ENCODE data around the gene PRKCA. TPM values are rescaled to one million over a fixed set of nuclear protein-coding genes. Genes with fewer than 3 reads are reported as not detected.

PRKCA gene
- total RNA-seq, 1 experiment from 2014 or later: 22.6 TPM

GRCh38 chr17:66283971-66284370 is 18.4 kb upstream of the PRKCA start:
- no peaks in the 10 kb centered on the region for H3K27me3 ChIP-seq (ENCODE audit: low read length)
- ATAC-seq (no peak; the same call in 1 of the 2 replicates), DNase-seq (no peak)
- H3K36me3 ChIP-seq (ENCODE audit: low read depth, low read length): no peaks in the 10 kb centered on the region
- H3K9me3 ChIP-seq (ENCODE audit: low read length): no peaks in the 10 kb centered on the region
- no peak for TF ChIP-seq EZH2phosphoT487 (IDR thresholded peaks at IDR 0.05; ENCODE audit: borderline replicate concordance, low read length)
- TF ChIP-seq, protein P1, sequence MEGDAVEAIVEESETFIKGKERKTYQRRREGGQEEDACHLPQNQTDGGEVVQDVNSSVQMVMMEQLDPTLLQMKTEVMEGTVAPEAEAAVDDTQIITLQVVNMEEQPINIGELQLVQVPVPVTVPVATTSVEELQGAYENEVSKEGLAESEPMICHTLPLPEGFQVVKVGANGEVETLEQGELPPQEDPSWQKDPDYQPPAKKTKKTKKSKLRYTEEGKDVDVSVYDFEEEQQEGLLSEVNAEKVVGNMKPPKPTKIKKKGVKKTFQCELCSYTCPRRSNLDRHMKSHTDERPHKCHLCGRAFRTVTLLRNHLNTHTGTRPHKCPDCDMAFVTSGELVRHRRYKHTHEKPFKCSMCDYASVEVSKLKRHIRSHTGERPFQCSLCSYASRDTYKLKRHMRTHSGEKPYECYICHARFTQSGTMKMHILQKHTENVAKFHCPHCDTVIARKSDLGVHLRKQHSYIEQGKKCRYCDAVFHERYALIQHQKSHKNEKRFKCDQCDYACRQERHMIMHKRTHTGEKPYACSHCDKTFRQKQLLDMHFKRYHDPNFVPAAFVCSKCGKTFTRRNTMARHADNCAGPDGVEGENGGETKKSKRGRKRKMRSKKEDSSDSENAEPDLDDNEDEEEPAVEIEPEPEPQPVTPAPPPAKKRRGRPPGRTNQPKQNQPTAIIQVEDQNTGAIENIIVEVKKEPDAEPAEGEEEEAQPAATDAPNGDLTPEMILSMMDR (conservative IDR thresholded peaks at IDR 0.05; ENCODE audit: low read depth, low read length): no peak
- TF ChIP-seq EZH2 (IDR thresholded peaks at IDR 0.05; ENCODE audit: low read length, unreplicated experiment): no peak
- no peak overlapping the region for H3K4me2 ChIP-seq (ENCODE audit: low read length)
- H3K79me2 ChIP-seq (ENCODE audit: low read length): no peaks in the 10 kb centered on the region
- no peak overlapping the region for H3K27ac ChIP-seq (ENCODE audit: low read length)
- no peaks in the 10 kb centered on the region for H3K9me2 ChIP-seq (replicated peaks; ENCODE audit: low read length)
- H3K4me1 ChIP-seq (ENCODE audit: insufficient read depth, low read length): no peaks in the 10 kb centered on the region
- no peak overlapping the region for H3K4me3 ChIP-seq (ENCODE audit: low read length)
- CTCF ChIA-PET: no interaction called here
- no peaks in the 10 kb centered on the region for H4K20me1 ChIP-seq (ENCODE audit: low read length)
- intact Hi-C loops (cut with micrococcal nuclease): no loop called here
- H2AFZ ChIP-seq (ENCODE audit: low read length): no peak overlapping the region
- no peaks in the 10 kb centered on the region for H3F3A ChIP-seq (ENCODE audit: low read length, unreplicated experiment)
- BruUV-seq (replicated peaks): no TSS peak
- no peak overlapping the region for H3K9ac ChIP-seq (ENCODE audit: low read length)
- POLR2A ChIA-PET (ENCODE audit: unreplicated experiment): no interaction called here

DNA sequence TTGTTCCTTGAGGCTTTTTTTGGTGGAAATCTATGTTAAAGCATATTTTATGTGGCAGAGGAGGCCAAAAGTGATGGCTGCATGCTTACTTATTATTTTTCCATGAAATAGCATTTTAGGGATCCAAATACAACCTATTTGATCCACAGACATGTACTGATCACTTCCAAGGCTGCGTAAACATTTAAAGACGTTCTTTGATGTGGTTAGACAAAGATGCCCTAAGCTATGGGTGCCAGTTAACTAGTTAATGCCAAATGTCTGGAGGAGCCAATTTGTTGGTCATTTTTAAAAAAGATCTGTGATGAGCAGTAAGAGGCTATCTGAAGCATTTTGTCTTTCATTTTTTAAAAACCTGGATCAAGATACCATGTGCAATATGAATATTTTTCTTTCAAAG is 17.3 kb upstream of the PRKCA start:
- POLR2A ChIA-PET (ENCODE audit: unreplicated experiment): no interaction called here
- no peak for DNase-seq
- Histone ChIP-seq H3K27me3 (ENCODE audit: low read length) (no peaks in the 10 kb centered on the region), H3K9me2 (replicated peaks; ENCODE audit: low read length) (no peaks in the 10 kb centered on the region), H3K36me3 (ENCODE audit: low read depth, low read length) (no peaks in the 10 kb centered on the region), H3K4me2 (ENCODE audit: low read length) (no peak overlapping the region), H2AFZ (ENCODE audit: low read length) (no peak overlapping the region), H3K79me2 (ENCODE audit: low read length) (no peaks in the 10 kb centered on the region), H3K4me1 (ENCODE audit: insufficient read depth, low read length) (no peaks in the 10 kb centered on the region), H3K9ac (ENCODE audit: low read length) (no peak overlapping the region), H4K20me1 (ENCODE audit: low read length) (no peaks in the 10 kb centered on the region), H3F3A (ENCODE audit: low read length, unreplicated experiment) (no peaks in the 10 kb centered on the region), H3K9me3 (ENCODE audit: low read length) (no peaks in the 10 kb centered on the region), H3K27ac (ENCODE audit: low read length) (no peak overlapping the region), H3K4me3 (ENCODE audit: low read length) (no peak overlapping the region)
- CTCF ChIA-PET: no interaction called here
- no peak for TF ChIP-seq EZH2 (IDR thresholded peaks at IDR 0.05; ENCODE audit: low read length, unreplicated experiment)
- no peak for TF ChIP-seq EZH2phosphoT487 (IDR thresholded peaks at IDR 0.05; ENCODE audit: borderline replicate concordance, low read length)
- TF ChIP-seq, protein P1 (conservative IDR thresholded peaks at IDR 0.05; ENCODE audit: low read depth, low read length): no peak
- intact Hi-C loops (cut with micrococcal nuclease): no loop called here
- no TSS peak for BruUV-seq (replicated peaks)
- no peak for ATAC-seq

DNA sequence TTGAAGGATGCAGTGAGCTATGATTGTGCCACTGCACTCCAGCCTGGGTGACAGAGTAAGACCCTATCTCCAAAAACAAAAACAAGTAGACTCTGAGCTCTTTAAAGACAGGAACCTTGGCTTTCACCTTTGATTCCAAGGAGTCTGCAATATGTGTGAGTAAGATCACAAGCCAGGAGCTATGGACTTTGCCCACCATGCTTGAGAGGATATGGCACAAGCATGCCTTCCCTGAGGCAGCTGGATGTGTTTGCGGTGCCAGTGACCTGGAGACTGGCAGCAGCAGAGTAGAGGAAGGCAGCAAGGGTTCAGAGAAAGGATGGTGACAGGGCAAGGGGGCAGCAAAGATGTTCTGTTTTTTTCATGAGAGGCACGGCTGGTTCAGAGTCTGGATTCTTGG is 14.5 kb upstream of the PRKCA start:
- ATAC-seq (no peak), DNase-seq (no peak)
- Histone ChIP-seq H3K36me3 (ENCODE audit: low read depth, low read length) (no peaks in the 10 kb centered on the region), H3K9me2 (replicated peaks; ENCODE audit: low read length) (no peaks in the 10 kb centered on the region), H3K27ac (ENCODE audit: low read length) (no peak overlapping the region), H3K9me3 (ENCODE audit: low read length) (no peaks in the 10 kb centered on the region), H3K4me3 (ENCODE audit: low read length) (no peak overlapping the region), H3K79me2 (ENCODE audit: low read length) (no peaks in the 10 kb centered on the region), H3K9ac (ENCODE audit: low read length) (no peak overlapping the region), H3K4me1 (ENCODE audit: insufficient read depth, low read length) (no peaks in the 10 kb centered on the region), H3K27me3 (ENCODE audit: low read length) (no peaks in the 10 kb centered on the region), H4K20me1 (ENCODE audit: low read length) (no peaks in the 10 kb centered on the region), H3K4me2 (ENCODE audit: low read length) (no peak overlapping the region), H3F3A (ENCODE audit: low read length, unreplicated experiment) (no peaks in the 10 kb centered on the region), H2AFZ (ENCODE audit: low read length) (no peak overlapping the region)
- intact Hi-C loops (cut with micrococcal nuclease): no loop called here
- no TSS peak for BruUV-seq (replicated peaks)
- ChIA-PET CTCF (no interaction called here), POLR2A (ENCODE audit: unreplicated experiment) (no interaction called here)
- TF ChIP-seq, protein P1 (conservative IDR thresholded peaks at IDR 0.05; ENCODE audit: low read depth, low read length): no peak
- TF ChIP-seq EZH2 (IDR thresholded peaks at IDR 0.05; ENCODE audit: low read length, unreplicated experiment): no peak
- TF ChIP-seq EZH2phosphoT487 (IDR thresholded peaks at IDR 0.05; ENCODE audit: borderline replicate concordance, low read length): no peak
